ENCODE results near the gene HOXA11. TPM values are rescaled to one million over a fixed set of nuclear protein-coding genes. Genes with fewer than 3 reads are reported as not detected.
A peak's percentile ranks its signal among the peaks of the same experiment; 100 is the strongest.

Gene HOXA11
- total RNA-seq, 1 donor from 2014 or later: not detected

DNA sequence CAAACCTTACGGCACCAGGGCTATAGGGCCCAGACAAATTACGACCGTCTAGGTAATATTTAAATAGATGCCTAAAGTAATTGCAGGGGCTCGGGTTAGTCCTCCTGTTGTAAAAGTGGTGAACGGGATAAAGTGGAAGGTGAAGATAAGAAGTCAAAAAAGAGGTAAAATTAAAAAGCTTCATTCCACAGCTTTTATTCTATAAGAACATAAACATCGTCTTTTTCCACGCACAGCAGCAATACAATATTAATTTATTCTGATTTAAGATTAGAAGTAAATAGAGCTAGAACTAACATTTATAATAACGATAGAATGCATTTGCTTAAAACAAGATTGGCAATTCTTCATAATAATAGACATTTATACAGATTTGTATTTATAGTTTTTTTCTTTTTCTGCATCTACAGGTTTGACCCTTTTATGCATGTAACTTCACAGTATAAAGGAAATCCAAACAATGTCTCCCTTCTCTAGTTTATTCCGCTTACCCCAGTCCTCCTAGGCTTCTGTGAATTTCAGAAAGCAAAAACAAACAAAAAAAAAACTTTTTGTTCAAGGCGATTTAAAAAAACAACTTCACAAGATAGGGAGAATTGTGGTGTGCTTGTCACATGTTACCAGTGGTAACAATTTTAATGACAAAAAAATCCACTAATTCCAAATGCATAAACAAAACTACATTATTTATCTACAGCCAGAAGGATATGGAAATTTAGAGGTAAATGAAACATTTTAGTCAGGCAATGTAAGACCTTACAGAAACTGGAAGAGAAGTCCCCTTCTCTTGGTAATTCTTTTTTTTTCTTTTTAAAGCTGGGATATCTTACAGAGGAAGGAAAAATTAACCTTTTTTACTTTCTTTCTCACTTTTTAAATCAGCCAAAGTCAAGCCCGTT is 14.4 kb downstream of the HOXA11 start:
- H3K27ac Mint-ChIP-seq (ENCODE audit: unreplicated experiment): no peak overlapping the region
- no peaks in the 10 kb centered on the region for H3K9me3 Mint-ChIP-seq (ENCODE audit: unreplicated experiment)

DNA sequence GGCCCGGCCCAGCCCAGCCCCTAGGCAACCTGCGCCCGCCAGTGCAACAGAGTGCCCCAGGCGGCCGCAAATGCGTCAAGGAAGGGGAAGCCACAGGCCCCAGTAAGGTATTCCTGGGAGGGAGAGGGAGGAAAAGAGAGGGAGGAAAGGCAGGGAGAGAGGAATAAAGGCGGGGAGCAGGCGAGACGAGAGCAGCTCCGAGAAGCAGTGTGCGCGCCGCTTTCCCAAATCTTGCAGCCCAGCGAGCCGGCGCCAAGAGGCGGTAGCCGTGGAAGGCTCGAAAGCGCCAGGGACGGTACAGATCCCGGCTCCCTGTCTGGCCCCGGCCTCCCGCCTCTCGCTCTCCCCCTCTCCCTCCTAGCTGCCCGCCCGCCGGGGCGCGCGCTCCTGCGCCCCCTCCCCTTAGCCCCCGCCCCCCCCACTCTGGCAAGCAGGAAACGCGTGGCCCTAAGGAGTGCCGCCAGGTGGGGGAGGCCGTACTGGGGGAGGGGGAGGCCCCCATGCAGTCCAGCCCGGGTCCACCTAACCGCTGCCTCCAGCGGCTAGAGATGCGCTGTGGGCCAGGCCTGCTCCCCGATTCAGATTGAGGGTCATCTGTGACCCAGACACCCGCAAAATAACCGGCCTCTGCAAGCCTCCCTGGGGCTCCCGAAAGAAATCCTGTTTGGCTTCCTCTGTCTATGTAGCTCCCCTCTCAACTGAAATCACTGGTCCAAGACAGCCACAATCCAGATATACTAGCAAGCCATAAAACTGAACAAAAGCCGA is 15.2 kb downstream of the HOXA11 start:
- no peak for DNase-seq (ENCODE audit: low spot score)
- TF ChIP-seq, protein P1, sequence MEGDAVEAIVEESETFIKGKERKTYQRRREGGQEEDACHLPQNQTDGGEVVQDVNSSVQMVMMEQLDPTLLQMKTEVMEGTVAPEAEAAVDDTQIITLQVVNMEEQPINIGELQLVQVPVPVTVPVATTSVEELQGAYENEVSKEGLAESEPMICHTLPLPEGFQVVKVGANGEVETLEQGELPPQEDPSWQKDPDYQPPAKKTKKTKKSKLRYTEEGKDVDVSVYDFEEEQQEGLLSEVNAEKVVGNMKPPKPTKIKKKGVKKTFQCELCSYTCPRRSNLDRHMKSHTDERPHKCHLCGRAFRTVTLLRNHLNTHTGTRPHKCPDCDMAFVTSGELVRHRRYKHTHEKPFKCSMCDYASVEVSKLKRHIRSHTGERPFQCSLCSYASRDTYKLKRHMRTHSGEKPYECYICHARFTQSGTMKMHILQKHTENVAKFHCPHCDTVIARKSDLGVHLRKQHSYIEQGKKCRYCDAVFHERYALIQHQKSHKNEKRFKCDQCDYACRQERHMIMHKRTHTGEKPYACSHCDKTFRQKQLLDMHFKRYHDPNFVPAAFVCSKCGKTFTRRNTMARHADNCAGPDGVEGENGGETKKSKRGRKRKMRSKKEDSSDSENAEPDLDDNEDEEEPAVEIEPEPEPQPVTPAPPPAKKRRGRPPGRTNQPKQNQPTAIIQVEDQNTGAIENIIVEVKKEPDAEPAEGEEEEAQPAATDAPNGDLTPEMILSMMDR (IDR thresholded peaks at IDR 0.05; ENCODE audit: unreplicated experiment): no peak
- H3K4me1 Mint-ChIP-seq (ENCODE audit: unreplicated experiment): peaks cover 43% of the 10 kb centered on the region
- H3K27me3 Mint-ChIP-seq (ENCODE audit: unreplicated experiment): peaks cover 30% of the 10 kb centered on the region
- peaks cover 4% of the 10 kb centered on the region for H3K36me3 Mint-ChIP-seq (ENCODE audit: low read depth, unreplicated experiment)
- no peak overlapping the region for H3K27ac Mint-ChIP-seq (ENCODE audit: unreplicated experiment)
- H3K4me3 Mint-ChIP-seq (ENCODE audit: unreplicated experiment): peak overlapping the region; percentile 51
- no peaks in the 10 kb centered on the region for H3K9me3 Mint-ChIP-seq (ENCODE audit: unreplicated experiment)

More for the DNA sequence above, 14.4 kb downstream of the HOXA11 start:
- Mint-ChIP-seq H3K36me3 (ENCODE audit: low read depth, unreplicated experiment) (peaks cover 2% of the 10 kb centered on the region), H3K4me1 (ENCODE audit: unreplicated experiment) (peaks cover 46% of the 10 kb centered on the region), H3K27me3 (ENCODE audit: unreplicated experiment) (peaks cover 32% of the 10 kb centered on the region), H3K4me3 (ENCODE audit: unreplicated experiment) (peak overlapping the region; percentile 51)
- DNase-seq (ENCODE audit: low spot score): no peak
- TF ChIP-seq, protein P1 (IDR thresholded peaks at IDR 0.05; ENCODE audit: unreplicated experiment): no peak

DNA sequence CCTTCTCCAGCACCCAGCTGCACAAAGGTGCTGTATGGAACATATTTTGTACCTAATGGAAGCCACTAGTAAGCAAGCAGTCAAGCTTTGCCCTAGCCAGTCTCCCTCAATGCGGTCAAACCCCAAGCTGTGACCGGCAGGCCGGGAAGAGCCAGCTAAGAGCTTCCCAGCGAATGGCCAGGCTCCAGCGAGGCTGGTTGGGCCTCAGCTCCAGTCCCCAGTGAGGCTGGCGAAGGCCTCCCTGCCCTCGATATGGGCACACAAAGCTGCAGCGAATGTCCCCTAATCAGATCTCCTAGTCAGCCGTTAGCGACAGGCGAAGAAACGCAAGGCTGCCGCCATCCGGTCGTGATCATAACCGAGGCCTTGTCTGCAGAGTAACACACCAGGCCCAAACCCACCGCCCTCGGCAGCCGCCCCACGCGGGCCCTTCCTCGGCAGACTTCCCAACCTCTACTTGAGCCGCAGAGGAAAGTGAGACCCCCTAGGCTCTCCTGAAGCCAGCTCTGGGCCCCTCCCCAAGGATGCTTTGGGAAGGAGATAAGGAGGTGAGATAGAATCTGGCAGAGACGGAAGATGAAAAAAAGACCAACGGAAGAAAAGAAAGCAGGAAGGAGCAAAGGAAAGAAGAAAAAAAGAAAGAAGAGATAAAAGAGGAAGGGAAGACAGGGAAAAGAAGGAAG is 16.6 kb downstream of the HOXA11 start:
- Mint-ChIP-seq H3K9me3 (ENCODE audit: unreplicated experiment) (no peaks in the 10 kb centered on the region), H3K4me1 (ENCODE audit: unreplicated experiment) (peaks cover 50% of the 10 kb centered on the region), H3K27ac (ENCODE audit: unreplicated experiment) (no peak overlapping the region), H3K36me3 (ENCODE audit: low read depth, unreplicated experiment) (peaks cover 4% of the 10 kb centered on the region), H3K27me3 (ENCODE audit: unreplicated experiment) (peaks cover 41% of the 10 kb centered on the region), H3K4me3 (ENCODE audit: unreplicated experiment) (peak overlapping the region; percentile 62)
- no peak for DNase-seq (ENCODE audit: low spot score)
- TF ChIP-seq, protein P1 (IDR thresholded peaks at IDR 0.05; ENCODE audit: unreplicated experiment): no peak

DNA sequence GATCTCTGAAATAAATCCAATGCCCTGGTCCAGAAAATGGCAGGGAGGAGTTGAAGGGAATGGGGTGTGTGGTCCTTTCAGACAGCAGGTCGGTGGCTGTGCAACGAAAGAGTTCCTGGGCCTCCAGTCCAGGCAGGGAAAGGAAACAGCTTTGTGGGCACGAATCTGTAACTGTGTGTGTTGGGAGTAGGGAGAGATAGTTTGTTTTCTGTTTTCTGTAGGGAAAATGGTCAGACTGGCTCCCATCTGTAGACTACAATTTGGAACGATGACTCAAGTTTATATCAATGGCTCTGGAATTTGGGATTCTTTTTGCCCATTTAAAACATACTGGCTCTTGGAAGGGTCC is 17.1 kb downstream of the HOXA11 start:
- H3K27me3 Mint-ChIP-seq (ENCODE audit: unreplicated experiment): peaks cover 41% of the 10 kb centered on the region
- TF ChIP-seq, protein P1 (IDR thresholded peaks at IDR 0.05; ENCODE audit: unreplicated experiment): no peak
- DNase-seq (ENCODE audit: low spot score): no peak
- H3K9me3 Mint-ChIP-seq (ENCODE audit: unreplicated experiment): no peaks in the 10 kb centered on the region
- H3K4me3 Mint-ChIP-seq (ENCODE audit: unreplicated experiment): no peak overlapping the region
- peak overlapping the region; percentile 45 for H3K27ac Mint-ChIP-seq (ENCODE audit: unreplicated experiment)
- H3K4me1 Mint-ChIP-seq (ENCODE audit: unreplicated experiment): peaks cover 50% of the 10 kb centered on the region
- peaks cover 4% of the 10 kb centered on the region for H3K36me3 Mint-ChIP-seq (ENCODE audit: low read depth, unreplicated experiment)
